Esophagus muscularis mucosa (tissue), 4 donors: ENCODE results near the gene CYP26B1.

Experiments
- CTCF ChIP-seq, 3 experiments: fragments of 200-600 bp in 2 of 3; fragments of 450-650 bp in 1 of 3; sonication (generic) in 2 of 3; IDR thresholded peaks; one replicate each; pipeline ENCODE4 v1.5.1; 2017 to 2019; ENCODE audit warnings: antibody characterized with exemption in 3 of 3, mild to moderate bottlenecking in 2 of 3, moderate library complexity in 1 of 3
- EP300 ChIP-seq: sonication (generic); formaldehyde crosslinking; IDR thresholded peaks from one replicate; pipeline ENCODE4 v1.6.1; 2017; ENCODE audit warnings: antibody characterized with exemption
- POLR2A ChIP-seq: fragments of 450-650 bp; IDR thresholded peaks from one replicate; pipeline ENCODE4 v1.6.1; 2017; ENCODE audit warnings: antibody characterized with exemption, moderate library complexity, mild to moderate bottlenecking, low read depth

GRCh38 chr2:72172478-72172877, 24.8 kb upstream of the CYP26B1 start:
- TF ChIP-seq CTCF (IDR thresholded peaks at IDR 0.05) (no peak), POLR2A (no peak), EP300 (no peak)
